22Rv1 (cell line): ENCODE data around the gene ZNF730.
"Not testable (repeated sequence)": the region's sequence is repeated elsewhere in the genome, so short reads cannot be mapped to it uniquely, and the experiment has no call there.

Experiments
- H3K27ac ChIP-seq: fragments of 450-650 bp; 2 replicates; pipeline ENCODE4 v1.5.1; 2017
- CTCF ChIP-seq: fragments of 450-650 bp; IDR thresholded peaks from 2 replicates; pipeline ENCODE4 v1.5.1; 2017; ENCODE audit warnings: mild to moderate bottlenecking
- ZFX ChIP-seq: fragments of 450-650 bp; IDR thresholded peaks from 2 replicates; pipeline ENCODE4 v1.6.1; 2017; ENCODE audit warnings: antibody characterized with exemption, borderline replicate concordance

Gene ZNF730

GRCh38 chr19:23098286-23098685 is 18.5 kb upstream of the ZNF730 start:
- no peak for TF ChIP-seq ZFX
- no peak for TF ChIP-seq CTCF
- no peak overlapping the region for H3K27ac ChIP-seq

- H3K27ac ChIP-seq, result no peak overlapping the region
- TF ChIP-seq CTCF, result no peak
- TF ChIP-seq ZFX, result no peak
Observed at GRCh38 chr19:23098988-23099387, 17.8 kb upstream of the ZNF730 start.

GRCh38 chr19:23099966-23100365 is 16.9 kb upstream of the ZNF730 start:
- no peak overlapping the region for H3K27ac ChIP-seq
- TF ChIP-seq CTCF (no peak), ZFX (no peak)

- TF ChIP-seq CTCF, result no peak
- no peak for TF ChIP-seq ZFX
- no peak overlapping the region for H3K27ac ChIP-seq
Observed at GRCh38 chr19:23101241-23101640, 15.6 kb upstream of the ZNF730 start.

GRCh38 chr19:23118400-23118799 is 1.6 kb downstream of the ZNF730 start:
- H3K27ac ChIP-seq, result no peak overlapping the region
- no peak for TF ChIP-seq CTCF
- no peak for TF ChIP-seq ZFX

GRCh38 chr19:23134211-23134610 is 17.4 kb downstream of the ZNF730 start:
- H3K27ac ChIP-seq, result not testable (repeated sequence)

GRCh38 chr19:23145617-23146415 is 29.0 kb downstream of the ZNF730 start:
- H3K27ac ChIP-seq, result no peak overlapping the region

More at GRCh38 chr19:23145617-23146415, 29.0 kb downstream of the ZNF730 start:
- TF ChIP-seq CTCF (no peak), ZFX (no peak)
